Activated CD8-positive, alpha-beta memory T cell treated with anti-CD3 and anti-CD28 coated beads for 1 hour (primary cell): ENCODE measurements around the gene GTPBP6.
"Not testable (repeated sequence)": the region's sequence is repeated elsewhere in the genome, so short reads cannot be mapped to it uniquely, and the experiment has no call there.

Experiments
- DNase-seq, 2 donors: peaks; one replicate each; pipeline ENCODE4 v3.0.0-alpha.2; 2020; ENCODE audit warnings: low read depth in 1 of 2; ENCODE audit errors: extremely low read depth in 1 of 2

The GTPBP6 gene

GRCh38 chrX:352181-352580 lies 33.6 kb upstream of the GTPBP6 start:
- no peak for DNase-seq

- no peak for DNase-seq
These were observed 33.1 kb upstream of the GTPBP6 start for GRCh38 chrX:351736-352135.

GRCh38 chrX:351324-351641 lies 32.7 kb upstream of the GTPBP6 start:
- not testable (repeated sequence) for DNase-seq

DNA sequence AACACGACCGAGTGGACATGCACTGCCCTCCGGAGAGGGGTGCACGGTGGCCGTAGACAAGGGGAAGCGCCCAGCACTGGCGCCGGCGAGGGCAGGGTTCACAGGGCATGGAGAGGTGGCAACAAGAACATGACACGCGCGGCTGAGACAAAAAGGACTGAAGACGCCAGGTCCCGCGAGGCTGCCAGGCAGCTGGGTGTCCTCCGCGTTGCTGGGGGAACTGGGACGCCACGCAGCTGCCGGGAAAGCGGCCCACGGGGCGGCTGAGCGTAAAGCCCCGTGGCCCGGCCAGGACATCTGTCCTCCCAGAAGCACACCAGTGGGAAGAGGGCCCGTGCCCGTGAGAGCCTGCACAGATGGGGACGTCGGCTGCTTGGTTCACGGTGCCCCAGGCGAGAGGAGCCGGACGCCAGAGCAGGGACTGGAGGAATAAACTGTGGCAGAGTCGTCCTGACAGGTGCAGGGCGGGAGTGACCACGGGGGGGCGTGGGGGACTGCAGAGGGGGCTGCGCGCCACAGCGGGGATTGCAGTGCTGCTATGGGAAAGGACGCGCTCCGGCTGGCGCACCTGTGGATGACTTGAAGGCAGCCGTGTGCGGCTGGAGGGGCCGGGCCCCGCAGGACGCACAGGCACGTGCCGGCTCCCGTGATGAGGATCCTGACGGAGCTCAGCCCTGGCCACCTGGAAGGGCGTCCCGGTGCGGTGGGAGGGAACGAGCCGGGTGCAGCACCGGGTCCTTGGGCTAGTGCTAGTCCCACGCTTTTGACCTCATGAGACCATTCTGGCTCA lies 32.1 kb upstream of the GTPBP6 start:
- DNase-seq, result no peak

- no peak for DNase-seq
These were observed 31.5 kb upstream of the GTPBP6 start for GRCh38 chrX:350148-350533.

DNA sequence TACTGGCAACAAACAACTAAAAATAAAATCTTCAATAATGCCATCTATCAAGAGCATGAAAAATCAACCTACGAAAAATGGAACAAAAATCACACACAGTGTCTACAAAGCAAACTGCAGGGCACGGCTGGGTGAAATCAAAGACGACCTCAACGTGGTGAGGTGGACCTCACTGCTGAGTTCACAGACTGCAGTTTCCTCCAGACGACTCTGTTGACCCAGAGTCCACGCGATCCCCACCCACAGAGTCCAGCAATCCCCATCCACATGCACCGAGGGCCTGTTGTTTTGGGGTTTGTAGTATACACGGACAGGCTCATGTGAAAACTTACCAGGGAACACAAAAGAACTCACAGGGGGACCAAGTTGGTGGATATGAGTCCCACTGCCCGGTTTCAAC lies 31.1 kb upstream of the GTPBP6 start:
- no peak for DNase-seq

DNA sequence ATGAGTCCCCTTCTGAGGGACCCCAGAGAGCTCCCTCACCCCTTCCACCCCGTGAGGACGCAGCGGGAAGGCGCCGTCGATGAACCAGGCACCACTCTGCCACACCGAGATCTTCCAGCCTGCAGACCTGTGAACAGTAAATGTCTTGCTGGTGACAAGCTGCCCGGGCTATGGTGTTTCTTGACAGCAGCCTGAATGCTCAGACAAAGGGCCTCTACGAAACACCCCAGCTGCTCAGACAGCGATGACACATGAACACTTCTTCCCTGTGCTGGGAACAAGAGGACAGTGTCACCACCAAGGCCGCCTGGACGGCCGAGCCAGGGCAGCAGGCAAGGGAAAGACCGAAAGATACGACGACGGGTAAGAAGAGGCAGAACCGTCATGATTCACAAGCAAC lies 30.6 kb upstream of the GTPBP6 start:
- DNase-seq, result no peak

DNA sequence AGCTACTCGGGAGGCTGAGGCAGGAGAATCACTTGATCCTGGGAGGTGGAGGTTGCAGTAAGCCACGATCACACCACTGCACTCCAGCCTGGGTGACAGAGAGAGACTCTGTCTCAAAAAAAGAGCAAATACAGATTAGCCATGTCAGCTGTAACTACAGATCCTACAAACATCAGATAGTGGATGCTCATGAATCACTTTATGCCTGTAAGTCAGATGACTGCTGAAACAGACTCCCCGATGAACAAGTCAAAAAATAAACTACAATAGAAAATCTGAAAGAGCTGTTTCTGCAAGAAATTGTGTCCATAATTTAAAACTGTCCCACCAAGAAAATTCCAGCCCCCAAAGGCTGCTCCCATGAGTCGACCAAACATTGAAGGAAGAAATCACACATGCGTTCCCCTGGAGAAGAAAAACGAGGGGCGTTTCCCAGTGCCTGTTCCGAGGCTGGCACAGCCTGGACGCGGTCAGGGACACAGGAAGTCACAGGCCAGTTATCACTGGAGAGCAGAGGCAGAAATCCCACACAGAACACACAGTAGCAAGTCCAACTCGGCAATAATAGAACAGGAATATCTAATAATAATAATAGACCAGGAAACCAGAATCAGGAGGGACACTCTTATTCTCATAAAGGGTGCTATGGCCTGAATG lies 30.0 kb upstream of the GTPBP6 start:
- no peak for DNase-seq

DNA sequence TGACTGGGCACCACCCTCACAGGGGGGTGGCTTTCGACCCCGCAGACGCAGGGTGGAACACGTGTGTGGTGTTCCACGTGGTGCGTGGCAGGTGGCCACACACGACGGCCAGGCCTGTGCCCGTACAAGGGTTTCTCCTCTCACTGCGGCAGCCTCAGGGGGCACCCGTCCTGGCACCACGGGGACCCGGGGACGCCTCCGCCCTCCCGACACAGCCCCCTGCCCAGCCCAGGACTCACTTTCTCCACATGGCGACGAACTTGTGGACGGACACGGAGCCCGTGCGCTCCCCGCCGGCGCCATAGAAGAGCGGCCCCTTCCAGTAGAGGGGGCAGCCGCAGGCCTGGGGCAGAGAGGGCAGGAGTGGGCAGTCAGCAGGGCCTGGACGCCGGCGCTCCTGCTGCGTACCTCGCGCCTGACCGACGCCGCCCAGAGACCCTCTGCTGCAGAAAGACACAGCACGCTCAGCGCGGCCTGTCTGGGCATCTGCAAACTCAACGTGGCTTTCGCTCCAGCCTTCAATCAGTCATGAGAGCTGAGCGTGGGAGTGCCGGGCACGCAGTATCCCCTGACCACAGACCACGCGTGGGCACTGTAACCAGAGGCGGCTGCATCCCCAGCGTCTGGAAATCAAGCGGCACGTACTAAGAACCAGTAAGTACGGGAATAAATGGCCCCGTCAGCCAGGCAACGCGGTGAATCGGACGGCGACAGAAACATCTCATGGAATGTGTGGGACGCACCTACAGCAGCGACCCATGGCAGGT lies 28.9 kb upstream of the GTPBP6 start:
- no peak for DNase-seq

DNA sequence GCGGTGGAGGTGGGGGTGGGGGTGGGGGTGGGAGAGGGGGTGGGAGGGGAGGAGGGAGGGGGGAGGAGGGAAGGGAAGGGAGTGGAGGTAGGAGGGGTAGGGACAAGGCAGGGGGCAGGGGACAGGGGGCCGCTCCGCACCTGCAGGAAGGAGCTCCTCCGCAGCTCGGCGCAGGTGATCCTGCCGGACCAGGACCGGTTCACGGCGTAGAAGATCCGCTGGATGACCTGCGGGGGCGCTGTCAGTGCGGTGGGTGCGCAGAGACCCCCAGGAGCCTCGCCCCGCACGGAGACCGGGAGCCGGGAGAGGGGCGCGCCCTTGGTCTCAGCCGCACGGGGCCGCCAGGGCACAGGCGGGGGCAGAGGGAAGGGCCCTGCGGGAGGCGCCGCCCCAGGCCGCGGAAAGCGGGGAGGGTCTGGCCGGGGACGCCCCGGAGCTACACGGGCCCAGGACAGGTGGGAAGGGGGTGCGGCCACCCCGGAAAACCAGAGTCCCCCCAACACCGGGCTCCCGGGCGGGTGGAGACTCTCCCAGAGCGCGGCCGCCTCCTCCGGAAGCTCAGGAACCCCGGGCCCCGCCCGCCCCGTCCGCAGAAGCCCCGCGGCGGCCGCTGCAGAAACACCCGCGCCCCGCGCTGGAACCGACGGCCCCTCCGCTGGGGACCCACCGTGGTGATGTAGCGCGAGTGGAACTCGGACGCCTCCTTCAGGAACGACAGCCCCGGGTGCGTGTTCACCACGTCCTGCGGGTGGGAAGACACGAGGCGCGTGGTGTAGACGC lies 27.6 kb upstream of the GTPBP6 start:
- no peak for DNase-seq

GRCh38 chrX:345020-345925 lies 26.7 kb upstream of the GTPBP6 start:
- DNase-seq, result no peak

- no peak for DNase-seq
These were observed 25.8 kb upstream of the GTPBP6 start for GRCh38 chrX:344371-344901.

DNA sequence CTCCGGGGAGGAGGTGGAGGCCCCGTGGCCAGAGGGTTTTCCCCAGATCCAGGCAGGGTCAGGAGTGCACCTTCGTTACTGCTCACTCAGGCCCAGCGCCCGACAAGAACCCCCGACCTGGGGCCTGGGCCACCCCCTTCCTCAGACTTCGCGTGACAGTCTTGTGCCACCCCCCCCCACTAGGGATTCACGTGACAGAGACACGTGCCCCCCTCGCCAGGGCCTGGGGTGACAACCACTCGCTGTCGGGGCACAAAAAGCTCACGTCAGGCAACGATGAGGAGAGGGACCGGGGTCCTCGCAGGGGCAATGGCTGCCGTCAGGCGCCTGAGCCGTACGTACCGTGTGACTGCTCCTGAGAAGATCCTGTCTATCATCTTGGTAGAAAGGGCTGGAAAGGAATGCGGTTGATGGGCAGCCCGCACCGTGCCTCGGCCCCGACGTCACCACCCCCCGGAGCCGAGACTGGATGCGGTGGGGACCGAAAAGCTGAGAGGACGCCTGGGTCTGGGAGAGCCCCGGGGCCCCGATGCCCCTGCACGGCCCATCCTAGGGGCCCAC lies 23.0 kb upstream of the GTPBP6 start:
- DNase-seq, result no peak

DNA sequence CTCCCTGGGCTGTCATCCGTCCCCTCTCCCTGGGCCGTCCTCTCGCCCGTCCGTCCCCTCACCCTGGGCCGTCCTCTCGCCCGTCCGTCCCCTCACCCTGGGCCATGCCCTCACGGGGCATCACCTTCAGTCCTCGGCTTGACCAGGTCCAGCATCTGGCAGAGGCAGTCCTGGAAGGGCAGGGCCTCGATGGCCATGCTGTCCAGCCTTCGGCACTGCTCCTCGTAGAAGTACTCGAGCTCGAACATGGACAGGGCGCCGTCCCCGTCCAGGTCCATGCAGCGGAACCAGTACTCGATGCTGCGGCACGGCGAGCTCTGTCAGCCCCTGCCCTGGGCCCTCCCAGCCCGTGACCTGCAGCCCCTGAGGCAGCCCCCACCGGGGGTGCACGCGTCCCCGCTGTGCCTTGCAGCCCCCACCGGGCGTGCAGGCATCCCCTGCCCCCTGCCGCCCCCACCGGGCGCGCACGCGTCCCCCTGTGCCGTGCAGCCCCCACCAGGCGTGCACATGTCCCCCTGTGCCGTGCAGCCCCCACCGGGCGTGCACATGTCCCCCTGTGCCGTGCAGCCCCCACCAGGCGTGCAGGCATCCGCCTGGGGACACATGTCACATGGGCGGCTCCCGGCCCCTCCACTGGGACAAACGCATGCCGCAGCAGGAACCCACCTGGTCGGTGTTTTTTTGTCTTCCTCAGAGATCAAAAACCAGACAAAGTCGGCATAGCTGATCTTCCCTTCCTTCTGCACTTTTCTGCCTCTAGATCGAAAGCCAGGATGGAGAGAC lies 22.2 kb upstream of the GTPBP6 start:
- DNase-seq, result no peak

GRCh38 chrX:340121-340520 lies 21.5 kb upstream of the GTPBP6 start:
- DNase-seq, result no peak

- DNase-seq, result no peak
These were observed 20.3 kb upstream of the GTPBP6 start for GRCh38 chrX:338836-339400.

DNA sequence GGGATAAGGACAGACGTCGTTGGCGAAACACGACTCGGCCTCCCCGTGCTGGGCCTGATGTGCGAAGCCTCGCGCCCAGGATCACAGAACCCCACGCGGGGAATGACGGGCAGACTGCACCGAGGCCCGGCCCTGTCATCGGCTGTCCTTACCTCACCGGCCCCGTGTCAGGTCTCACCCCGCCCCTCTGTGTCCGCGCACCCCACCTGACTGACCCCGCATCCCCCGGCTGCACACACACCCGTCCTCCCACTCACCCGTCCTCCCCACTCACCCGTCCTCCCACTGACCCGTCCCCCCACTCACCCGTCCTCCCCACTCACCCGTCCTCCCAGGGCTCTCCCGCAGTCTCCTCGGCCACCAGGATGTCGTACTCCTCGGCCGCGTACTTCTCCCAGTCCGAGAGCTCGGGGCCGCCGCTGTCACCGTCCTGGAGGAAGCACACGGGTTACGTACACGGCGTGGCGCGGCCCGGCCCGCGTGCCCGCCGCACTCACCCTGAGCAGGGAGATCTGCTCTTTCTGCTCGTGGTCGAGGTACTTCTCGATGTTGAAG lies 19.8 kb upstream of the GTPBP6 start:
- no peak for DNase-seq

- DNase-seq, result no peak
These were observed 18.8 kb upstream of the GTPBP6 start for GRCh38 chrX:337331-337831.
